Naive thymus-derived CD4-positive, alpha-beta T cell (primary cell): Measurements from ENCODE around the gene PTBP2. TPM values are rescaled to one million over a fixed set of nuclear protein-coding genes. Genes with fewer than 3 reads are reported as not detected.
"Not testable (repeated sequence)": the region's sequence is repeated elsewhere in the genome, so short reads cannot be mapped to it uniquely, and the experiment has no call there.

ENCODE experiments used
- ATAC-seq: fragments of 150-1000 bp; cut with Tn5 transposase; 2 replicates; pipeline ENCODE4 v1.10.0; 2021; ENCODE audit warnings: mild to moderate bottlenecking, moderate library complexity
- CTCF ChIA-PET: fragments of 350-600 bp; sonication (Branson Sonifier 250); formaldehyde crosslinking; loops from one replicate; lab custom pipeline; 2021; ENCODE audit warnings: antibody characterized with exemption; lab: Charles Lee
- POLR2A ChIA-PET: fragments of 350-600 bp; sonication (Branson Sonifier 250); formaldehyde crosslinking; loops from one replicate; lab custom pipeline; 2021; ENCODE audit warnings: antibody characterized with exemption, inconsistent platforms; lab: Charles Lee
- DNase-seq, 9 donors: peaks; one replicate each; pipeline versions ENCODE4 v3.0.0 to v3.0.0-alpha.2; 2020 to 2022; ENCODE audit warnings: mixed read lengths in 1 of 9
- H3K27ac ChIP-seq: one replicate; pipeline ENCODE4 v1.7.0; 2013; ENCODE audit warnings: mild to moderate bottlenecking, low read depth, low read length, moderate library complexity
- H3K27me3 ChIP-seq, 2 donors: one replicate each; pipeline ENCODE4 v1.7.0; 2013; ENCODE audit warnings: low read length in 2 of 2, mild to moderate bottlenecking in 2 of 2, moderate library complexity in 2 of 2; ENCODE audit not compliant: control insufficient read depth in 2 of 2, insufficient read depth in 2 of 2
- H3K36me3 ChIP-seq, 3 experiments: 1 replicate in 2 of 3; 2 replicates in 1 of 3; pipeline ENCODE4 v1.7.0; 2013; ENCODE audit warnings: low read length in 3 of 3, mild to moderate bottlenecking in 3 of 3, moderate library complexity in 1 of 3; ENCODE audit not compliant: insufficient read depth in 3 of 3, control insufficient read depth in 2 of 3
- H3K4me1 ChIP-seq, 2 donors: one replicate each; pipeline ENCODE4 v1.7.0; 2013; ENCODE audit warnings: low read length in 2 of 2, mild to moderate bottlenecking in 2 of 2, moderate library complexity in 1 of 2; ENCODE audit not compliant: control insufficient read depth in 2 of 2, insufficient read depth in 2 of 2
- H3K4me3 ChIP-seq: 2 replicates; pipeline ENCODE4 v1.7.0; 2013; ENCODE audit warnings: mild to moderate bottlenecking, low read length
- H3K9me3 ChIP-seq, 3 experiments: 1 replicate in 2 of 3; 2 replicates in 1 of 3; pipeline ENCODE4 v1.7.0; 2013; ENCODE audit warnings: low read length in 3 of 3; ENCODE audit not compliant: control insufficient read depth in 2 of 3
- H3K27ac Mint-ChIP-seq, 9 donors: one replicate each; pipeline ENCODE4 v1.8.0; 2020 to 2022; ENCODE audit warnings: mixed read lengths in 9 of 9, mild to moderate bottlenecking in 8 of 9, moderate library complexity in 5 of 9, inconsistent platforms in 2 of 9
- H3K27me3 Mint-ChIP-seq, 5 donors: one replicate each; pipeline ENCODE4 v1.8.0; 2021 to 2022; ENCODE audit warnings: mixed read lengths in 5 of 5, mild to moderate bottlenecking in 1 of 5
- H3K36me3 Mint-ChIP-seq, 5 donors: one replicate each; pipeline ENCODE4 v1.8.0; 2020 to 2022; ENCODE audit warnings: mixed read lengths in 5 of 5, mild to moderate bottlenecking in 3 of 5, inconsistent platforms in 1 of 5
- H3K4me1 Mint-ChIP-seq, 7 donors: one replicate each; pipeline ENCODE4 v1.8.0; 2020 to 2022; ENCODE audit warnings: mixed read lengths in 7 of 7, mild to moderate bottlenecking in 3 of 7, inconsistent platforms in 1 of 7
- H3K4me3 Mint-ChIP-seq, 10 donors: one replicate each; pipeline ENCODE4 v1.8.0; 2020 to 2022; ENCODE audit warnings: mild to moderate bottlenecking in 10 of 10, mixed read lengths in 10 of 10, moderate library complexity in 6 of 10, inconsistent platforms in 2 of 10
- H3K9me3 Mint-ChIP-seq, 11 donors: one replicate each; pipeline ENCODE4 v1.8.0; 2020 to 2022; ENCODE audit warnings: mixed read lengths in 11 of 11, mild to moderate bottlenecking in 4 of 11, inconsistent platforms in 1 of 11, moderate library complexity in 1 of 11
- intact Hi-C, 2 donors: fragments of 100-400 bp; cut with micrococcal nuclease; formaldehyde crosslinking; loops; one replicate each; pipeline ENCODE4 v1.15.1; 2023
- polyA plus RNA-seq, 2 donors: library from polyadenylated mRNA; unstranded; fragments of 300-500 nt; fragmentation: Illumina TruSeq; gene quantifications; one replicate each; pipeline ENCODE4 v1.2.3, GENCODE V29; 2021
- total RNA-seq, 6 experiments: library from RNA in 5 of 6; stranded (reverse) in 5 of 6; gene quantifications; 1 replicate in 5 of 6; 2 replicates in 1 of 6; pipeline ENCODE4 v1.2.3 and lab custom pipeline; 2021 to 2026

PTBP2 gene
- total and polyA plus RNA-seq, 7 experiments from 2014 or later: 2.8 to 32.6 (median 23.4) TPM

GRCh38 chr1:96792220-96792619 is 70.6 kb downstream of the PTBP2 start:
- peaks cover 0 to 8% (median 0%) of the 10 kb centered on the region in 11 donors for H3K9me3 Mint-ChIP-seq
- Histone ChIP-seq H3K36me3 (peaks cover 0 to 6% (median 2%) of the 10 kb centered on the region in 3 experiments), H3K4me3 (no peak overlapping the region), H3K9me3 (no peaks in the 10 kb centered on the region), H3K27ac (no peak overlapping the region), H3K27me3 (no peaks in the 10 kb centered on the region), H3K4me1 (no peaks in the 10 kb centered on the region)
- intact Hi-C loops: no loop called here
- ChIA-PET POLR2A (no interaction called here), CTCF (no interaction called here)
- H3K4me1 Mint-ChIP-seq: peaks cover 0 to 12% (median 9%) of the 10 kb centered on the region in 7 donors
- H3K27me3 Mint-ChIP-seq: no peaks in the 10 kb centered on the region
- DNase-seq (no peak), ATAC-seq (no peak)
- H3K4me3 Mint-ChIP-seq: no peak overlapping the region
- peaks cover 11 to 52% (median 43%) of the 10 kb centered on the region in 5 donors for H3K36me3 Mint-ChIP-seq
- no peak overlapping the region for H3K27ac Mint-ChIP-seq

- DNase-seq, H3K4me3 ChIP-seq, H3K9me3 ChIP-seq, POLR2A ChIA-PET, H3K27ac ChIP-seq, H3K4me1 ChIP-seq, intact Hi-C loops, H3K36me3 ChIP-seq, H3K9me3 Mint-ChIP-seq, H3K4me3 Mint-ChIP-seq, CTCF ChIA-PET, H3K27ac Mint-ChIP-seq, H3K27me3 ChIP-seq, H3K27me3 Mint-ChIP-seq, ATAC-seq: not testable (repeated sequence)
- peaks cover 0 to 41% (median 21%) of the 10 kb centered on the region in 7 donors for H3K4me1 Mint-ChIP-seq
- peaks cover 13 to 43% (median 40%) of the 10 kb centered on the region in 5 donors for H3K36me3 Mint-ChIP-seq
Measured at GRCh38 chr1:96801696-96802095, 80.1 kb downstream of the PTBP2 start.

- ATAC-seq: no peak
Measured at GRCh38 chr1:96804648-96805047, 83.1 kb downstream of the PTBP2 start.

GRCh38 chr1:96808191-96808590 is 86.6 kb downstream of the PTBP2 start:
- H3K4me3 ChIP-seq: no peak overlapping the region
- POLR2A ChIA-PET: no interaction called here
- CTCF ChIA-PET: no interaction called here
- no peak for ATAC-seq
- H3K4me1 ChIP-seq: no peaks in the 10 kb centered on the region
- Mint-ChIP-seq H3K36me3 (peaks cover 20 to 60% (median 43%) of the 10 kb centered on the region in 5 donors), H3K4me1 (peaks cover 1 to 25% (median 10%) of the 10 kb centered on the region in 7 donors), H3K9me3 (peaks cover 0 to 3% (median 0%) of the 10 kb centered on the region in 11 donors), H3K4me3 (no peak overlapping the region), H3K27ac (peak overlapping the region in 2 of 9 donors; percentile 23 to 58), H3K27me3 (no peaks in the 10 kb centered on the region)
- no peaks in the 10 kb centered on the region for H3K27me3 ChIP-seq
- intact Hi-C loops: no loop called here
- no peaks in the 10 kb centered on the region for H3K9me3 ChIP-seq
- no peak overlapping the region for H3K27ac ChIP-seq
- DNase-seq: no peak
- H3K36me3 ChIP-seq: peaks cover 0 to 7% (median 4%) of the 10 kb centered on the region in 3 experiments

More at GRCh38 chr1:96804648-96805047, 83.1 kb downstream of the PTBP2 start:
- Mint-ChIP-seq H3K27me3 (no peaks in the 10 kb centered on the region), H3K4me1 (peaks cover 0 to 42% (median 16%) of the 10 kb centered on the region in 7 donors), H3K4me3 (no peak overlapping the region), H3K9me3 (peaks cover 0 to 9% (median 0%) of the 10 kb centered on the region in 11 donors), H3K36me3 (peaks cover 9 to 43% (median 34%) of the 10 kb centered on the region in 5 donors), H3K27ac (no peak overlapping the region)
- Histone ChIP-seq H3K4me3 (no peak overlapping the region), H3K27ac (no peak overlapping the region), H3K4me1 (no peaks in the 10 kb centered on the region), H3K27me3 (no peaks in the 10 kb centered on the region), H3K9me3 (no peaks in the 10 kb centered on the region), H3K36me3 (peaks cover 0 to 4% (median 3%) of the 10 kb centered on the region in 3 experiments)
- intact Hi-C loops: no loop called here
- DNase-seq: no peak
- CTCF ChIA-PET: no interaction called here
- POLR2A ChIA-PET: no interaction called here

GRCh38 chr1:96815914-96816313 is 94.3 kb downstream of the PTBP2 start:
- no peaks in the 10 kb centered on the region for H3K4me1 ChIP-seq
- peaks cover 0 to 7% (median 0%) of the 10 kb centered on the region in 3 experiments for H3K36me3 ChIP-seq
- DNase-seq (no peak), ATAC-seq (no peak)
- Mint-ChIP-seq H3K4me3 (no peak overlapping the region), H3K4me1 (peaks cover 0 to 7% (median 0%) of the 10 kb centered on the region in 7 donors), H3K9me3 (no peaks in the 10 kb centered on the region), H3K27me3 (no peaks in the 10 kb centered on the region), H3K27ac (peak overlapping the region in 1 of 9 donors; percentile 4), H3K36me3 (peaks cover 15 to 44% (median 20%) of the 10 kb centered on the region in 5 donors)
- H3K27me3 ChIP-seq: no peaks in the 10 kb centered on the region
- ChIA-PET POLR2A (no interaction called here), CTCF (no interaction called here)
- H3K27ac ChIP-seq: no peak overlapping the region
- no peak overlapping the region for H3K4me3 ChIP-seq
- intact Hi-C loops: no loop called here
- no peaks in the 10 kb centered on the region for H3K9me3 ChIP-seq

- DNase-seq (no peak), ATAC-seq (no peak)
- H3K4me3 ChIP-seq: no peak overlapping the region
- POLR2A ChIA-PET: no interaction called here
- H3K36me3 ChIP-seq: no peaks in the 10 kb centered on the region
- intact Hi-C loops: no loop called here
- H3K27me3 ChIP-seq: no peaks in the 10 kb centered on the region
- no peaks in the 10 kb centered on the region for H3K27me3 Mint-ChIP-seq
- no peaks in the 10 kb centered on the region for H3K4me1 ChIP-seq
- H3K9me3 Mint-ChIP-seq: no peaks in the 10 kb centered on the region
- peaks cover 0 to 15% (median 2%) of the 10 kb centered on the region in 5 donors for H3K36me3 Mint-ChIP-seq
- H3K4me3 Mint-ChIP-seq: no peak overlapping the region
- H3K27ac Mint-ChIP-seq: peak overlapping the region in 1 of 9 donors; percentile 8
- CTCF ChIA-PET: interaction anchor here (0.6 to 0.7 kb wide), 2 partner anchors 125 to 1646 kb away, joined by 3 read pairs; no protein-coding TSS in a partner anchor
- no peaks in the 10 kb centered on the region for H3K9me3 ChIP-seq
- H3K4me1 Mint-ChIP-seq: peaks cover 0 to 7% (median 0%) of the 10 kb centered on the region in 7 donors
- H3K27ac ChIP-seq: no peak overlapping the region
Measured at GRCh38 chr1:96820107-96820506, 98.5 kb downstream of the PTBP2 start.

- DNase-seq: no peak
- Mint-ChIP-seq H3K9me3 (no peaks in the 10 kb centered on the region), H3K27ac (peak overlapping the region in 2 of 9 donors; percentile 8 to 34), H3K36me3 (peaks cover 0 to 13% (median 0%) of the 10 kb centered on the region in 5 donors), H3K4me3 (no peak overlapping the region), H3K27me3 (no peaks in the 10 kb centered on the region), H3K4me1 (peaks cover 0 to 7% (median 0%) of the 10 kb centered on the region in 7 donors)
- Histone ChIP-seq H3K9me3 (no peaks in the 10 kb centered on the region), H3K4me1 (no peaks in the 10 kb centered on the region), H3K27me3 (no peaks in the 10 kb centered on the region), H3K36me3 (no peaks in the 10 kb centered on the region), H3K4me3 (no peak overlapping the region), H3K27ac (no peak overlapping the region)
- POLR2A ChIA-PET: no interaction called here
- no peak for ATAC-seq
- intact Hi-C loops: no loop called here
- CTCF ChIA-PET: no interaction called here
Measured at GRCh38 chr1:96820671-96821070, 99.1 kb downstream of the PTBP2 start.
